Testis (tissue), 3 donors: ENCODE data around the gene C11orf71. TPM values are rescaled to one million over a fixed set of nuclear protein-coding genes. Genes with fewer than 3 reads are reported as not detected.

Source experiments
- DNase-seq: peaks from one replicate; pipeline ENCODE4 v3.0.0-alpha.2; 2019
- H3K27ac ChIP-seq, 2 donors: fragments of 200-600 bp; sonication (generic); one replicate each; pipeline ENCODE4 v1.5.1; 2019
- H3K27me3 ChIP-seq: fragments of 200-600 bp; sonication (generic); one replicate; pipeline ENCODE4 v1.5.1; 2019
- H3K36me3 ChIP-seq: fragments of 200-600 bp; sonication (generic); one replicate; pipeline ENCODE4 v1.5.1; 2017; ENCODE audit warnings: low read depth; ENCODE audit errors: missing control alignments
- H3K4me1 ChIP-seq: fragments of 200-600 bp; sonication (generic); one replicate; pipeline ENCODE4 v1.5.1; 2019
- H3K4me3 ChIP-seq, 2 donors: fragments of 200-600 bp; sonication (generic); one replicate each; pipeline ENCODE4 v1.5.1; 2017 to 2019
- H3K9me3 ChIP-seq: fragments of 200-600 bp; sonication (generic); one replicate; pipeline ENCODE4 v1.5.1; 2017
- CTCF ChIP-seq, 3 experiments: fragments of 450-650 bp in 2 of 3; fragments of 200-600 bp in 1 of 3; sonication (generic) in 1 of 3; IDR thresholded peaks; one replicate each; pipeline ENCODE4 v1.5.1; 2016 to 2019; ENCODE audit warnings: antibody characterized with exemption in 3 of 3, mild to moderate bottlenecking in 2 of 3, moderate library complexity in 1 of 3
- POLR2A ChIP-seq: fragments of 450-650 bp; IDR thresholded peaks from one replicate; pipeline ENCODE4 v1.6.1; 2017; ENCODE audit warnings: antibody characterized with exemption, mild to moderate bottlenecking, moderate library complexity
- WGBS, 2 donors: methylation state at CpG; one replicate each; pipeline ENCODE4 v1.1.5; 2018; 5-methylcytosine and 5-hydroxymethylcytosine counted together
- intact Hi-C: fragments of 100-400 bp; cut with DNase I; formaldehyde crosslinking; loops from one replicate; pipeline ENCODE4 v1.15.1; 2023; ENCODE audit warnings: low total_unique reads
- polyA plus RNA-seq: library from polyadenylated mRNA; stranded (reverse); fragments of 350-450 nt; fragmentation: Illumina TruSeq; extraction: RNeasy Lipid Tissue Mini Kit (QIAGEN cat#74804); gene quantifications from one replicate; pipeline ENCODE4 v1.2.3, GENCODE V29; 2014; ENCODE audit warnings: low read depth, low replicate concordance; ENCODE audit not compliant: insufficient read depth
- total RNA-seq, 2 donors: library from RNA; depleted of rRNA; stranded (reverse); fragments of >200 nt; gene quantifications; one replicate each; pipeline ENCODE4 v1.2.3, GENCODE V29; 2016

The C11orf71 gene
- total and polyA plus RNA-seq, 3 donors from 2014 or later: 40.6 to 119 (median 119) TPM

- Histone ChIP-seq H3K36me3 (no peaks in the 10 kb centered on the region), H3K27me3 (no peaks in the 10 kb centered on the region), H3K9me3 (no peaks in the 10 kb centered on the region), H3K4me1 (no peaks in the 10 kb centered on the region), H3K27ac (no peak overlapping the region), H3K4me3 (no peak overlapping the region)
- 91 to 97% methylated on average over 6 to 7 of the region's 7 CpGs for WGBS, 2 donors
- no peak for TF ChIP-seq CTCF (IDR thresholded peaks at IDR 0.05)
- no peak for TF ChIP-seq POLR2A
- intact Hi-C loops: no loop called here
- DNase-seq: no peak
These were observed 22.6 kb downstream of the C11orf71 start for GRCh38 chr11:114377612-114378267.

- Histone ChIP-seq H3K4me3 (no peak overlapping the region), H3K4me1 (no peaks in the 10 kb centered on the region), H3K9me3 (no peaks in the 10 kb centered on the region), H3K36me3 (no peaks in the 10 kb centered on the region), H3K27ac (no peak overlapping the region), H3K27me3 (no peaks in the 10 kb centered on the region)
- DNase-seq: no peak
- TF ChIP-seq POLR2A: no peak
- TF ChIP-seq CTCF (IDR thresholded peaks at IDR 0.05): no peak
- 86 to 92% methylated on average over 3 of the region's 3 CpGs for WGBS, 2 donors
- intact Hi-C loops: no loop called here
These were observed 25.3 kb downstream of the C11orf71 start for GRCh38 chr11:114375052-114375451.

- H3K36me3 ChIP-seq: no peaks in the 10 kb centered on the region
- H3K27me3 ChIP-seq: no peaks in the 10 kb centered on the region
- no peaks in the 10 kb centered on the region for H3K9me3 ChIP-seq
- H3K27ac ChIP-seq: no peak overlapping the region
- 85 to 95% methylated on average over 5 of the region's 5 CpGs for WGBS, 2 donors
- intact Hi-C loops: no loop called here
- no peak for DNase-seq
- H3K4me3 ChIP-seq: no peak overlapping the region
- TF ChIP-seq POLR2A (no peak), CTCF (IDR thresholded peaks at IDR 0.05) (no peak)
- no peaks in the 10 kb centered on the region for H3K4me1 ChIP-seq
These were observed 31.2 kb downstream of the C11orf71 start for GRCh38 chr11:114368918-114369680.

- no peak for TF ChIP-seq POLR2A
- no peak for TF ChIP-seq CTCF (IDR thresholded peaks at IDR 0.05)
- DNase-seq: no peak
- H3K4me1 ChIP-seq: no peaks in the 10 kb centered on the region
- H3K27me3 ChIP-seq: no peaks in the 10 kb centered on the region
- 85 to 87% methylated on average over 9 of the region's 9 CpGs for WGBS, 2 donors
- intact Hi-C loops: no loop called here
- H3K36me3 ChIP-seq: no peaks in the 10 kb centered on the region
- H3K9me3 ChIP-seq: no peaks in the 10 kb centered on the region
- H3K27ac ChIP-seq: no peak overlapping the region
- H3K4me3 ChIP-seq: no peak overlapping the region
These were observed 32.9 kb downstream of the C11orf71 start for GRCh38 chr11:114367244-114367957.
